GM23338 (cell line): ENCODE results near the gene NAMPT. TPM values are rescaled to one million over a fixed set of nuclear protein-coding genes. Genes with fewer than 3 reads are reported as not detected.

ENCODE experiments used
- ATAC-seq: fragments of 200-7000 bp; cut with Tn5 transposase; 3 replicates; pipeline ENCODE4 v1.9.1; 2020
- DNase-seq: peaks from one replicate; pipeline ENCODE4 v3.0.0-alpha.2; 2015; ENCODE audit warnings: low spot score
- H2AFZ ChIP-seq: fragments of 200-600 bp; sonication (generic); 2 replicates; pipeline ENCODE4 v1.8.0; 2016; ENCODE audit warnings: antibody characterized with exemption, mild to moderate bottlenecking, moderate library complexity
- H3F3A ChIP-seq: fragments of 200-600 bp; sonication (generic); replicated peaks from 2 replicates; pipeline ENCODE4 v1.8.0; 2017; ENCODE audit warnings: antibody characterized with exemption, mixed run types, low read depth
- H3K27ac ChIP-seq: fragments of 200-600 bp; sonication (generic); 2 replicates; pipeline ENCODE4 v1.6.1; 2016; ENCODE audit warnings: low read depth
- H3K27me3 ChIP-seq: fragments of 200-600 bp; sonication (generic); 2 replicates; pipeline ENCODE4 v1.8.0; 2016; ENCODE audit warnings: mild to moderate bottlenecking, mixed run types, moderate library complexity; ENCODE audit not compliant: insufficient read depth
- H3K36me3 ChIP-seq: fragments of 200-600 bp; sonication (generic); 2 replicates; pipeline ENCODE4 v1.8.0; 2016; ENCODE audit warnings: mild to moderate bottlenecking; ENCODE audit not compliant: insufficient read depth
- H3K4me1 ChIP-seq: fragments of 200-600 bp; sonication (generic); 2 replicates; pipeline ENCODE4 v1.8.0; 2016; ENCODE audit warnings: mild to moderate bottlenecking, moderate library complexity; ENCODE audit not compliant: insufficient read depth
- H3K4me2 ChIP-seq: fragments of 200-600 bp; sonication (generic); 2 replicates; pipeline ENCODE4 v1.7.1; 2017; ENCODE audit warnings: mixed run types
- H3K4me3 ChIP-seq: fragments of 200-600 bp; sonication (generic); 2 replicates; pipeline ENCODE4 v1.6.1; 2016; ENCODE audit warnings: mixed run types
- H3K79me2 ChIP-seq: fragments of 200-600 bp; sonication (generic); replicated peaks from 2 replicates; pipeline ENCODE4 v1.8.0; 2017; ENCODE audit warnings: mild to moderate bottlenecking; ENCODE audit not compliant: insufficient read depth
- H3K9me2 ChIP-seq: fragments of 200-600 bp; sonication (generic); 2 replicates; pipeline ENCODE4 v1.8.0; 2017; ENCODE audit not compliant: insufficient read depth
- H4K20me1 ChIP-seq: fragments of 200-600 bp; sonication (generic); replicated peaks from 2 replicates; pipeline ENCODE4 v1.8.0; 2017; ENCODE audit warnings: mild to moderate bottlenecking; ENCODE audit not compliant: insufficient read depth
- H3K27ac Mint-ChIP-seq: 2 replicates; pipeline ENCODE4 v1.8.0; 2020; ENCODE audit warnings: inconsistent platforms, mild to moderate bottlenecking, moderate library complexity, mixed read lengths
- H3K27me3 Mint-ChIP-seq: 3 replicates; pipeline ENCODE4 v1.8.0; 2022; ENCODE audit warnings: low read depth, mild to moderate bottlenecking, moderate library complexity, mixed read lengths, inconsistent platforms; ENCODE audit not compliant: insufficient read depth, poor library complexity
- H3K36me3 Mint-ChIP-seq: 3 replicates; pipeline ENCODE4 v1.8.0; 2021; ENCODE audit warnings: low read depth, mild to moderate bottlenecking, inconsistent platforms, moderate library complexity, mixed read lengths
- H3K4me1 Mint-ChIP-seq: 3 replicates; pipeline ENCODE4 v1.8.0; 2020; ENCODE audit warnings: mild to moderate bottlenecking, inconsistent platforms, mixed read lengths
- H3K4me3 Mint-ChIP-seq: 3 replicates; pipeline ENCODE4 v1.8.0; 2021; ENCODE audit warnings: moderate library complexity, mild to moderate bottlenecking, inconsistent platforms, mixed read lengths
- H3K9me3 Mint-ChIP-seq: 3 replicates; pipeline ENCODE4 v1.8.0; 2020; ENCODE audit warnings: moderate library complexity, mild to moderate bottlenecking, inconsistent platforms, mixed read lengths
- CREB1 ChIP-seq: fragments of 250-450 bp; sonication (Bioruptor Pico); IDR thresholded peaks from 2 replicates; pipeline ENCODE4 v1.5.0; 2020; ENCODE audit warnings: low read depth, mild to moderate bottlenecking, moderate library complexity
- ETS1 ChIP-seq: IDR thresholded peaks from 2 replicates; pipeline ENCODE4 v1.6.1; 2016; ENCODE audit warnings: antibody characterized with exemption
- EZH2phosphoT487 ChIP-seq: fragments of 200-600 bp; sonication (generic); IDR thresholded peaks from one replicate; pipeline ENCODE4 v1.8.1; 2018; ENCODE audit warnings: antibody characterized with exemption; ENCODE audit not compliant: unreplicated experiment
- JUNB ChIP-seq: IDR thresholded peaks from one replicate; pipeline ENCODE4 v1.6.1; 2016; ENCODE audit warnings: antibody characterized with exemption; ENCODE audit not compliant: unreplicated experiment
- NANOG ChIP-seq: IDR thresholded peaks from 2 replicates; pipeline ENCODE4 v1.6.1; 2016; ENCODE audit warnings: antibody characterized with exemption, borderline replicate concordance
- POLR2AphosphoS5 ChIP-seq: IDR thresholded peaks from 2 replicates; pipeline ENCODE4 v1.6.1; 2016; ENCODE audit warnings: antibody characterized with exemption, low read depth
- STAT1 ChIP-seq: IDR thresholded peaks from one replicate; pipeline ENCODE4 v1.6.1; 2016; ENCODE audit warnings: antibody characterized with exemption; ENCODE audit not compliant: unreplicated experiment
- ZNF114 ChIP-seq: fragments of 250-450 bp; sonication (Bioruptor Pico); IDR thresholded peaks from 2 replicates; pipeline ENCODE4 v1.5.0; 2020; ENCODE audit warnings: mild to moderate bottlenecking, moderate library complexity
- ZNF331 ChIP-seq: fragments of 250-450 bp; sonication (Bioruptor Pico); IDR thresholded peaks from 2 replicates; pipeline ENCODE4 v1.5.0; 2020; ENCODE audit warnings: low read depth, mild to moderate bottlenecking, moderate library complexity
- polyA plus RNA-seq: library from polyadenylated mRNA; unstranded; fragments of >200 nt; fragmentation: Nextera tagmentation; extraction: Ambion mirVana; gene quantifications from 2 replicates; pipeline ENCODE4 v1.2.1, GENCODE V29; 2016
- total RNA-seq: library from RNA; depleted of rRNA; stranded (reverse); fragments of >200 nt; shearing (Covaris generic); gene quantifications from 2 replicates; pipeline ENCODE4 v1.2.3, GENCODE V29; 2014
- TF ChIP-seq, protein P1 (sequence below): IDR thresholded peaks from one replicate; pipeline ENCODE4 v1.6.1; 2018; ENCODE audit warnings: antibody characterized with exemption; ENCODE audit not compliant: unreplicated experiment
- TF ChIP-seq, protein P2 (sequence below): fragments of 250-450 bp; sonication (Bioruptor Pico); IDR thresholded peaks from 2 replicates; pipeline ENCODE4 v1.5.0; 2020; ENCODE audit warnings: mild to moderate bottlenecking, moderate library complexity

NAMPT gene
- total and polyA plus RNA-seq, 2 experiments from 2014 or later = 37.9 to 73.9 TPM

DNA sequence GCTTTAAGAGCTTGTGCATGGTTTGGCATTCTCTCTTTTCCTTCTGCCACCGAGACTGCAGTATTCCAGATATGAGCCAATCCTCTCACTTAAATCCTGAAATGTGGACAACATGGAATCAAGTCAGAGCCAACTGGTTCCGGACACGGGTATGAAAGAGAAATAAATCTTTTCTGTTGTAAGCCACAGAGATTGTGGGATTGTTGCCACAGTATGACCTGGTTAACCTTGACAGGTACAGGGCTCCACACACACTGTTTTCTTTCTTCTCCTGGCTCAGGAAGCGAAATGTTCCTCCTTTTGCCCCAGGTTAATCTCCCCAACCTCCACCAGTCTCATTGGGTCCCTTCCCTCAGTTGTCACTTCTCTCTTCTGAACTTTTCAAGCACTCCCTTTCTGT is 6.5 kb upstream of the NAMPT start:
- no peaks in the 10 kb centered on the region; the same call in 1 of the 2 replicates for H3K9me2 ChIP-seq
- no peaks in the 10 kb centered on the region for H4K20me1 ChIP-seq
- H3K27ac Mint-ChIP-seq = no peak overlapping the region
- H3K4me3 ChIP-seq = no peak overlapping the region
- H3K4me2 ChIP-seq = no peak overlapping the region
- peaks cover 7% of the 10 kb centered on the region for H3K36me3 Mint-ChIP-seq
- peaks cover 2% of the 10 kb centered on the region for H3K27me3 Mint-ChIP-seq
- no peak overlapping the region for H3K4me3 Mint-ChIP-seq
- H3K36me3 ChIP-seq = no peaks in the 10 kb centered on the region
- no peak for TF ChIP-seq EZH2phosphoT487
- no peak for TF ChIP-seq CREB1 (CRISPR knock-in tag)
- no peak for TF ChIP-seq NANOG
- peaks cover 18% of the 10 kb centered on the region for H3K9me3 Mint-ChIP-seq
- no peak for ATAC-seq
- H3F3A ChIP-seq = no peaks in the 10 kb centered on the region
- no peaks in the 10 kb centered on the region for H3K79me2 ChIP-seq
- H3K4me1 Mint-ChIP-seq = peaks cover under 1% of the 10 kb centered on the region; the same call in 2 of the 3 replicates
- no peak for DNase-seq
- no peaks in the 10 kb centered on the region for H3K27me3 ChIP-seq
- no peak overlapping the region for H2AFZ ChIP-seq
- no peak overlapping the region for H3K27ac ChIP-seq
- H3K4me1 ChIP-seq = no peaks in the 10 kb centered on the region

GRCh38 chr7:106290319-106290718 is 5.5 kb upstream of the NAMPT start:
- Mint-ChIP-seq H3K27me3 (peaks cover 2% of the 10 kb centered on the region), H3K4me3 (no peak overlapping the region), H3K36me3 (peaks cover 7% of the 10 kb centered on the region), H3K4me1 (peaks cover 5% of the 10 kb centered on the region), H3K9me3 (peaks cover 18% of the 10 kb centered on the region), H3K27ac (no peak overlapping the region)
- DNase-seq (no peak), ATAC-seq (no peak)
- Histone ChIP-seq H3K36me3 (no peaks in the 10 kb centered on the region), H3K9me2 (no peaks in the 10 kb centered on the region; the same call in 1 of the 2 replicates), H3K4me3 (no peak overlapping the region), H3K27me3 (no peaks in the 10 kb centered on the region), H3F3A (peaks cover 3% of the 10 kb centered on the region), H2AFZ (no peak overlapping the region), H3K79me2 (no peaks in the 10 kb centered on the region), H4K20me1 (no peaks in the 10 kb centered on the region), H3K27ac (no peak overlapping the region), H3K4me2 (no peak overlapping the region), H3K4me1 (no peaks in the 10 kb centered on the region)
- no peak for TF ChIP-seq POLR2AphosphoS5
- TF ChIP-seq NANOG = no peak
- no peak for TF ChIP-seq CREB1 (CRISPR knock-in tag)
- TF ChIP-seq ETS1 = no peak
- no peak for TF ChIP-seq ZNF331 (CRISPR knock-in tag)
- TF ChIP-seq, protein P1, sequence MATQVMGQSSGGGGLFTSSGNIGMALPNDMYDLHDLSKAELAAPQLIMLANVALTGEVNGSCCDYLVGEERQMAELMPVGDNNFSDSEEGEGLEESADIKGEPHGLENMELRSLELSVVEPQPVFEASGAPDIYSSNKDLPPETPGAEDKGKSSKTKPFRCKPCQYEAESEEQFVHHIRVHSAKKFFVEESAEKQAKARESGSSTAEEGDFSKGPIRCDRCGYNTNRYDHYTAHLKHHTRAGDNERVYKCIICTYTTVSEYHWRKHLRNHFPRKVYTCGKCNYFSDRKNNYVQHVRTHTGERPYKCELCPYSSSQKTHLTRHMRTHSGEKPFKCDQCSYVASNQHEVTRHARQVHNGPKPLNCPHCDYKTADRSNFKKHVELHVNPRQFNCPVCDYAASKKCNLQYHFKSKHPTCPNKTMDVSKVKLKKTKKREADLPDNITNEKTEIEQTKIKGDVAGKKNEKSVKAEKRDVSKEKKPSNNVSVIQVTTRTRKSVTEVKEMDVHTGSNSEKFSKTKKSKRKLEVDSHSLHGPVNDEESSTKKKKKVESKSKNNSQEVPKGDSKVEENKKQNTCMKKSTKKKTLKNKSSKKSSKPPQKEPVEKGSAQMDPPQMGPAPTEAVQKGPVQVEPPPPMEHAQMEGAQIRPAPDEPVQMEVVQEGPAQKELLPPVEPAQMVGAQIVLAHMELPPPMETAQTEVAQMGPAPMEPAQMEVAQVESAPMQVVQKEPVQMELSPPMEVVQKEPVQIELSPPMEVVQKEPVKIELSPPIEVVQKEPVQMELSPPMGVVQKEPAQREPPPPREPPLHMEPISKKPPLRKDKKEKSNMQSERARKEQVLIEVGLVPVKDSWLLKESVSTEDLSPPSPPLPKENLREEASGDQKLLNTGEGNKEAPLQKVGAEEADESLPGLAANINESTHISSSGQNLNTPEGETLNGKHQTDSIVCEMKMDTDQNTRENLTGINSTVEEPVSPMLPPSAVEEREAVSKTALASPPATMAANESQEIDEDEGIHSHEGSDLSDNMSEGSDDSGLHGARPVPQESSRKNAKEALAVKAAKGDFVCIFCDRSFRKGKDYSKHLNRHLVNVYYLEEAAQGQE = no peak
- TF ChIP-seq ZNF114 (CRISPR knock-in tag) = no peak
- no peak for TF ChIP-seq JUNB
- TF ChIP-seq, protein P2, sequence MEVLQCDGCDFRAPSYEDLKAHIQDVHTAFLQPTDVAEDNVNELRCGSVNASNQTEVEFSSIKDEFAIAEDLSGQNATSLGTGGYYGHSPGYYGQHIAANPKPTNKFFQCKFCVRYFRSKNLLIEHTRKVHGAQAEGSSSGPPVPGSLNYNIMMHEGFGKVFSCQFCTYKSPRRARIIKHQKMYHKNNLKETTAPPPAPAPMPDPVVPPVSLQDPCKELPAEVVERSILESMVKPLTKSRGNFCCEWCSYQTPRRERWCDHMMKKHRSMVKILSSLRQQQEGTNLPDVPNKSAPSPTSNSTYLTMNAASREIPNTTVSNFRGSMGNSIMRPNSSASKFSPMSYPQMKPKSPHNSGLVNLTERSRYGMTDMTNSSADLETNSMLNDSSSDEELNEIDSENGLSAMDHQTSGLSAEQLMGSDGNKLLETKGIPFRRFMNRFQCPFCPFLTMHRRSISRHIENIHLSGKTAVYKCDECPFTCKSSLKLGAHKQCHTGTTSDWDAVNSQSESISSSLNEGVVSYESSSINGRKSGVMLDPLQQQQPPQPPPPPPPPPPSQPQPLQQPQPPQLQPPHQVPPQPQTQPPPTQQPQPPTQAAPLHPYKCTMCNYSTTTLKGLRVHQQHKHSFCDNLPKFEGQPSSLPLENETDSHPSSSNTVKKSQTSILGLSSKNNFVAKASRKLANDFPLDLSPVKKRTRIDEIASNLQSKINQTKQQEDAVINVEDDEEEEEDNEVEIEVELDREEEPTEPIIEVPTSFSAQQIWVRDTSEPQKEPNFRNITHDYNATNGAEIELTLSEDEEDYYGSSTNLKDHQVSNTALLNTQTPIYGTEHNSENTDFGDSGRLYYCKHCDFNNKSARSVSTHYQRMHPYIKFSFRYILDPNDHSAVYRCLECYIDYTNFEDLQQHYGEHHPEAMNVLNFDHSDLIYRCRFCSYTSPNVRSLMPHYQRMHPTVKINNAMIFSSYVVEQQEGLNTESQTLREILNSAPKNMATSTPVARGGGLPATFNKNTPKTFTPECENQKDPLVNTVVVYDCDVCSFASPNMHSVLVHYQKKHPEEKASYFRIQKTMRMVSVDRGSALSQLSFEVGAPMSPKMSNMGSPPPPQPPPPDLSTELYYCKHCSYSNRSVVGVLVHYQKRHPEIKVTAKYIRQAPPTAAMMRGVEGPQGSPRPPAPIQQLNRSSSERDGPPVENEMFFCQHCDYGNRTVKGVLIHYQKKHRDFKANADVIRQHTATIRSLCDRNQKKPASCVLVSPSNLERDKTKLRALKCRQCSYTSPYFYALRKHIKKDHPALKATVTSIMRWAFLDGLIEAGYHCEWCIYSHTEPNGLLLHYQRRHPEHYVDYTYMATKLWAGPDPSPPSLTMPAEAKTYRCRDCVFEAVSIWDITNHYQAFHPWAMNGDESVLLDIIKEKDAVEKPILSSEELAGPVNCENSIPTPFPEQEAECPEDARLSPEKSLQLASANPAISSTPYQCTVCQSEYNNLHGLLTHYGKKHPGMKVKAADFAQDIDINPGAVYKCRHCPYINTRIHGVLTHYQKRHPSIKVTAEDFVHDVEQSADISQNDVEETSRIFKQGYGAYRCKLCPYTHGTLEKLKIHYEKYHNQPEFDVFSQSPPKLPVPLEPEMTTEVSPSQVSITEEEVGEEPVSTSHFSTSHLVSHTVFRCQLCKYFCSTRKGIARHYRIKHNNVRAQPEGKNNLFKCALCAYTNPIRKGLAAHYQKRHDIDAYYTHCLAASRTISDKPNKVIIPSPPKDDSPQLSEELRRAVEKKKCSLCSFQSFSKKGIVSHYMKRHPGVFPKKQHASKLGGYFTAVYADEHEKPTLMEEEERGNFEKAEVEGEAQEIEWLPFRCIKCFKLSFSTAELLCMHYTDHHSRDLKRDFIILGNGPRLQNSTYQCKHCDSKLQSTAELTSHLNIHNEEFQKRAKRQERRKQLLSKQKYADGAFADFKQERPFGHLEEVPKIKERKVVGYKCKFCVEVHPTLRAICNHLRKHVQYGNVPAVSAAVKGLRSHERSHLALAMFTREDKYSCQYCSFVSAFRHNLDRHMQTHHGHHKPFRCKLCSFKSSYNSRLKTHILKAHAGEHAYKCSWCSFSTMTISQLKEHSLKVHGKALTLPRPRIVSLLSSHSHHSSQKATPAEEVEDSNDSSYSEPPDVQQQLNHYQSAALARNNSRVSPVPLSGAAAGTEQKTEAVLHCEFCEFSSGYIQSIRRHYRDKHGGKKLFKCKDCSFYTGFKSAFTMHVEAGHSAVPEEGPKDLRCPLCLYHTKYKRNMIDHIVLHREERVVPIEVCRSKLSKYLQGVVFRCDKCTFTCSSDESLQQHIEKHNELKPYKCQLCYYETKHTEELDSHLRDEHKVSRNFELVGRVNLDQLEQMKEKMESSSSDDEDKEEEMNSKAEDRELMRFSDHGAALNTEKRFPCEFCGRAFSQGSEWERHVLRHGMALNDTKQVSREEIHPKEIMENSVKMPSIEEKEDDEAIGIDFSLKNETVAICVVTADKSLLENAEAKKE (CRISPR knock-in tag) = no peak
- TF ChIP-seq STAT1 = no peak
- no peak for TF ChIP-seq EZH2phosphoT487
